GM12875 (cell line): ENCODE results near the gene C13orf46.
"Not testable (repeated sequence)": the region's sequence is repeated elsewhere in the genome, so short reads cannot be mapped to it uniquely, and the experiment has no call there.

Experiments
- H3K4me3 ChIP-seq: one replicate; pipeline ENCODE4 v1.5.1; 2011; ENCODE audit warnings: low read depth, low read length, control low read depth
- TF ChIP-seq, protein P1 (sequence below): IDR thresholded peaks from 2 replicates; pipeline ENCODE4 v1.5.1; 2011; ENCODE audit warnings: low read depth, mild to moderate bottlenecking, control low read depth, inconsistent platforms, low read length, moderate library complexity, borderline replicate concordance; ENCODE audit not compliant: insufficient read depth

C13orf46 gene

DNA sequence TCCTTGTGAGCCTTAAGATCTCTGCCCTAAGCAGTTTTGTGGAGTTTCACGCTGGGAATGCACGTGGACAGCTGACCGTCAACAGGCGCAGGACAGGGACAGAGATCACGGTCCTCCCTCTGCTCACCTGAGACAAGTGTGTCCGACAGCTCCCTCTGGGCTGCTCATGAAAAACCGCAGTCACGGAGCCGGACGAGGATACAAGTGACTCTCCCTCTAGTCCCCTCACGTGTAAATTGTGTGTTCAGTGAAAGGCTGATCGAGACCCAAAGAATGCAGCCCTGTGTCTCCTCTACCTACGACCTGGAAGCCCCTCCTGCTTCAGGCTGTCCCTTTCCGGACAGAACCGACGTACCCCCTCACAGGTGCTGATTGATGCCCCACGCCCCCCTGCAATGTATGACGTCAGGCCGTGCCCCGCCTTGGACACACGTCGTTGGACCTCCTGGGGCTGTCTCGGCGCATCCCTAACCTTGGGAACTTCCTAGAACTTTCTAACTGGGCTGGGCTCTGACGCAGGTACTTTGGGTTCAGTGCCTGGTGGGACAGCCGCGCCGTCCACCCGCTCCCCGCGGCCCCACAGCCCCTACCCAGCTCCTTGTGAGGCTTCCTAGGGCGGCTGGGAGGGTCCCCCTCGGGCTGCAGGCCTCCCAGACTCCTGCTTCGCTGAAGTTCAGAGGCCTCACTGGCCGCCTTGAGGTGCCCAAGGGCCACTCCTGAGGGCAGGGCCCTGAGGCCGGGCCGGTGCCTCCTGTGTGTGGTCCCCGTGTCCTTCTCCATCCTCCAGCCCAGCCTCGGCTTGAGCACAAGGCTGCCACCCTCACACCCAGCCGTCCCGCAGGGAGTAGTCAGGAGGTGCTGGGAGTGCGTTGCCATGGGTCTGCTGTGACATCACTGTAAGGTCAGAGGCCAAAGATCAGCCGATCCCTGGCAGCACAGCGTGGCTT is at the start of gene C13orf46:
TSS of gene C13orf46 (minus strand) at position 859 of the 947 bp plus-strand sequence. CDS start at position 780, 79 bp downstream.
- H3K4me3 ChIP-seq, result no peak within 1 kb of the TSS
- TF ChIP-seq, protein P1, sequence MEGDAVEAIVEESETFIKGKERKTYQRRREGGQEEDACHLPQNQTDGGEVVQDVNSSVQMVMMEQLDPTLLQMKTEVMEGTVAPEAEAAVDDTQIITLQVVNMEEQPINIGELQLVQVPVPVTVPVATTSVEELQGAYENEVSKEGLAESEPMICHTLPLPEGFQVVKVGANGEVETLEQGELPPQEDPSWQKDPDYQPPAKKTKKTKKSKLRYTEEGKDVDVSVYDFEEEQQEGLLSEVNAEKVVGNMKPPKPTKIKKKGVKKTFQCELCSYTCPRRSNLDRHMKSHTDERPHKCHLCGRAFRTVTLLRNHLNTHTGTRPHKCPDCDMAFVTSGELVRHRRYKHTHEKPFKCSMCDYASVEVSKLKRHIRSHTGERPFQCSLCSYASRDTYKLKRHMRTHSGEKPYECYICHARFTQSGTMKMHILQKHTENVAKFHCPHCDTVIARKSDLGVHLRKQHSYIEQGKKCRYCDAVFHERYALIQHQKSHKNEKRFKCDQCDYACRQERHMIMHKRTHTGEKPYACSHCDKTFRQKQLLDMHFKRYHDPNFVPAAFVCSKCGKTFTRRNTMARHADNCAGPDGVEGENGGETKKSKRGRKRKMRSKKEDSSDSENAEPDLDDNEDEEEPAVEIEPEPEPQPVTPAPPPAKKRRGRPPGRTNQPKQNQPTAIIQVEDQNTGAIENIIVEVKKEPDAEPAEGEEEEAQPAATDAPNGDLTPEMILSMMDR, result no peak

DNA sequence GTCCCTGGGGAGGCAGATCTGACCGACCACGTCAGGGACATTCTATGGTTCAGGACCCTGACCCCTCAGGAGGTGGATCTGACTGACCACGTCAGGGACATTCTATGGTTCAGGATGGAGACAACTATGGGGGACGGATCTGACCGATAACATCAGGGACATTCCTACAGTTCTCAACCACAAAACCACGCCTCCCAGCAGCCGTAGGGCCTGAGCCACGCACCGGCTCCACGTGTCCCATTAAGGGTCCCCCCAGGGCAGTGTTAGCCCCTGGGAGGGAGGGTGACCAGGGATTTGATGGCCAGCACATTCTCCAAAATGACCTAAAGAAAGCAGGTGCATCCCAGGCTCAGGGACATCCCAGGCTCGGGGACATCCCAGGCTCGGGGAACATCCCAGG is 49.0 kb upstream of the C13orf46 start:
- no peak overlapping the region for H3K4me3 ChIP-seq
- TF ChIP-seq, protein P1, result no peak

DNA sequence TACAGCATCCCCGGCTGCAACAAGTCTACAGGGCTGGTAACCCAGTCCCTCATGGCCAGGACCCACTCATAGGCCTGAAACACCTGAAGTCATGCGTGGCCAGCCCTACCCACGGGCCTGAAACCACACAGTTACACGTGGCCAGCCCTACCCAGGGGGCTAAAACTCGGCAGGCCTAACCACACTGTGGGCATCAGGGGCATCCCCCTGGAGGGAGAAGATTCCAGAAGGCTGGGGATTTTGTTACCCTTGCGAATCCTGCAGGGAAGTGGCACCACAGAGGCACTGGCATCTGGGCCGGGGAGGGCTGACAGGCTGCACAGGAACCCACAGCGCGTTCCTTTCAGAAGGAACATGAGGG is 48.4 kb upstream of the C13orf46 start:
- H3K4me3 ChIP-seq, result no peak overlapping the region
- TF ChIP-seq, protein P1, result no peak

DNA sequence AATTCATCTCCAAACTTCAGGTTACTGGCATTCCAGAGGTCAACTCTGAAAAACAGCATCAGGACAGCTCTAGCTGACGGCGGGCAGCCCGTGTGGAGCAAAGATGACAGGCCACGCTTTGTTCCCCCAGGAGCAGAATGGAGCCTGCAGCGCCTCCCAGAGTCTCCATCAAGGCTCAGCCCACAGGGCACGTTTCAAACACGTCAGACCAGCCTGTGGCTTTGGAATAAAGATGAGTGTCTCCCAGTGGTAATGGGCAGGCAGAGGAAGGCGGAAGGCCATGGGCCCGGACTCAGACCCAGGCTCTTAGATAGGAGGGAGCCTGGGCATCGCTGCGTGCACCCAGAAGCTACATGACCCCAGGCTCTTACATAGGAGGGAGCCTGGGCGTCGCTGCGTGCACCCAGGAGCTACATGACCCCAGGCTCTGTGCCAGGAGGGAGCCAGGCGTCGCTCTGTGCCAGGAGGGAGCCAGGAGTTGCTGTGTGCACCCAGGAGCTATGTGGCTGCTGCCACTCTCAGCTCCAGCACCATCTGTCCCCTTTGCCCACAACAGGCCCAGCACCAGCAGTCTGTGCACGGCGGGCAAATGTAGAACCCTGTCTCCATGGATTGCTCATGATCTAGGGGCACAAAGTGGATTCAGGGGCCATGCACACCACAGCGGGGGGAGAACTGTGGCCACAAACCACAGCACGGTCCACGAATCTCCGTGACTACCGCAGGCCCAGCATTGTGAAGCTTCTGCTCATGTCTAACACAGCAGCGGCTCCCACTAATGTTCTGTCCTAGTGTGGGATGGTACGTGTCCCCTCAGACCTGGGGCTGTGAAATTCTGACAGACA is 47.8 kb upstream of the C13orf46 start:
- H3K4me3 ChIP-seq, result no peak overlapping the region
- TF ChIP-seq, protein P1, result no peak

DNA sequence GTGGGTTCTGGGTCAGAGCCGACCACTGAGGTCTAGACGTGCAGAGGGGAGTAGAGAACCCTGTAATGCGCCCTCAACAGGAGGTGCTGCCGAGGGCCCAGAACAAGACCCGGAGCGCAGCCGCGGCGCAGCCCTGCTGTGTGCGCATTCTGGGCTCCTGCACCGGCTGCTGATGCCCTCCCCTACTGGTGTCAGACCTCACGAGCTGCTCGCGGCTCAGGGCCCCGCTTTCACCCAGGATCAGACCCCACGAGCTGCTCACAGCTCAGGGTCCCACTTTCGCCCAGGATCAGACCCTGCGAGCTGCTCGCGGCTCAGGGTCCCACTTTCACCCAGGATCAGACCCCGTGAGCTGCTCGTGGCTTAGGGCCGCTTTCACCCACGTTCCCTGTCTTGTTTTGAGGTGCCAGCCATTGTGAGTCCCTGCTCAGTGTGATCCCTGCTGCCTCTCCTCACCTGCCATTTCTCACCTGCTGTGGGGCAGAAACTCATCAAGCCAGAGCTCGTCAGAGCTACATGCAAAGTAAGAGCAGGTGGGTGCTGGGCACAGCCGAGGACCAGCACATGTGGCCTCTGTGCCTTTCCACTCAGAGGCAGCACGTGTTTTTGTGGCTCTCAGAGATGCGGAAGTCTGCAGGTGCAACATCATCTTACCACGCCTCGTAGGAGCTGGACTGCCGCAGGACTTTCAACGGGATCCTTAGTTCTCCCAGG is 47.0 kb upstream of the C13orf46 start:
- TF ChIP-seq, protein P1, result no peak
- H3K4me3 ChIP-seq, result no peak overlapping the region

DNA sequence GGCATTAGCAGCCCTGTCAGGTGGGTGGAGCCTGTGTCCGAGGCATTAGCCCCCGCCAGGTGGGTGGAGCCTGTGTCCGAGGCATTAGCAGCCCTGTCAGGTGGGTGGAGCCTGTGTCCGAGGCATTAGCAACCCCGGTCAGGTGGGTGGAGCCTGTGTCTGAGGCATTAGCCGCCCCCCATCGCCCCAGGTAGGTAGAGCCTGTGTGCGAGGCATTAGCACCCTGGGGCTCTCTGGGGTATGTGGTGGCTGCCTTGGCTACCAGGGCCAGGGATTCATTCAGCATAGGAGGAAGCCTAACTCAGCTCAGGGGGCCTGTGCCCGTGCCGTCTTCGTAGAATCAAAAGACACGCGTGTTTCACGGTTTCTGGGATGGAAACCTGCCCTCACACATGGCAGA is 46.3 kb upstream of the C13orf46 start:
- H3K4me3 ChIP-seq, result not testable (repeated sequence)

DNA sequence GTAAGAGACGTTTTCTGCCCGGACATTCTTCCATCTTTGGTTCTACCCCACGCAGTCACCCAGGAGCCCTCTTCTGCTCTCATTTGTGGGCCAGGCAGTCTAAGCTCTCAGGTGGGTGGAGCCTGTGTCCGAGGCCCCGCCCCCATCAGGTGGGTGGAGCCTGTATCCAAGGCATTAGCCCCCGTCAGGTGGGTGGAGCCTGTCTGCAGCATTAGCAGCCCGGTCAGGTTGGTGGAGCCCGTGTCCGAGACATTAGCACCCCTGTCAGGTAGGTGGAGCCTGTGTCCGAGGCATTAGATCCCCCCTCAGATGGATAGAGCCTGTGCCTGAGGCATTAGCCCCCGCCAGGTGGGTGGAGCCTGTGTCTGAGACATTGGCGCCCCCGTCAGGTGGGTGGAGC is 45.5 kb upstream of the C13orf46 start:
- TF ChIP-seq, protein P1, result no peak
- H3K4me3 ChIP-seq, result no peak overlapping the region
